ENCODE results near the gene STON2. TPM values are rescaled to one million over a fixed set of nuclear protein-coding genes. Genes with fewer than 3 reads are reported as not detected.

The STON2 gene
- total and polyA plus RNA-seq, 2 of the 8 experiments (the other 6 are each of a cell fraction or from before 2014, with no cell fraction given): 8.9 to 50.0 TPM

- no peak overlapping the region for H3K23ac ChIP-seq (ENCODE audit: insufficient read length)
- no peak overlapping the region for H4K91ac ChIP-seq (replicated peaks; ENCODE audit: insufficient read length, low read length)
- ChIA-PET POLR2A (ENCODE audit: partially characterized antibody) (interaction anchor here (1.2 to 1.5 kb wide), 2 partner anchors 9 to 12 kb away, joined by 4 to 5 read pairs; no protein-coding TSS in a partner anchor), CTCF (ENCODE audit: partially characterized antibody) (interaction anchor here (1.2 to 1.3 kb wide), 2 partner anchors 109 to 136 kb away, joined by 3 to 5 read pairs; no protein-coding TSS in a partner anchor)
- no peak overlapping the region for H3K4ac ChIP-seq (replicated peaks; ENCODE audit: insufficient read length, low read depth, low read length)
- H3K79me2 ChIP-seq (ENCODE audit: control insufficient read depth in 1 of 2, insufficient read depth in 2 of 2, low read length in 2 of 2): peaks cover 0 to 7% of the 10 kb centered on the region in 2 experiments; a peak in 2 of 4 replicates
- no peaks in the 10 kb centered on the region for H3K36me3 ChIP-seq (ENCODE audit: control insufficient read depth in 2 of 4, insufficient read depth in 4 of 4, low read length in 3 of 4)
- H3K79me1 ChIP-seq (ENCODE audit: low read depth, low read length): no peaks in the 10 kb centered on the region; the same call in none of the 2 replicates
- 0 out of 2 replicates have a peak overlapping the region, but pooled peaks have one; percentile 24 for H2AFZ ChIP-seq (ENCODE audit: low read length)
- H2BK5ac ChIP-seq (ENCODE audit: low read depth, low read length): no peak overlapping the region; the same call in 1 of the 2 replicates
- WGBS, 2 experiments (ENCODE audit: extremely low coverage in 1 of 2, insufficient coverage in 1 of 2, insufficient read length in 1 of 2, insufficient replicate concordance in 2 of 2, low coverage in 1 of 2, low lambda C conversion rate in 2 of 2, missing lambda C conversion rate in 1 of 2): 14% methylated on average over 10 of the region's 11 CpGs; no CpG with 5 or more reads in 1 of the 2 experiments
- no peak overlapping the region for H2BK20ac ChIP-seq (ENCODE audit: low read length)
- H2BK15ac ChIP-seq (ENCODE audit: low read length): no peak overlapping the region
- TF ChIP-seq SIX5 (IDR thresholded peaks at IDR 0.05; ENCODE audit: low read depth, low read length): no peak
- TF ChIP-seq TAF1 (IDR thresholded peaks at IDR 0.05; ENCODE audit: low read depth, low read length): peak; percentile 37; the same call in 1 of the 2 replicates
- TF ChIP-seq ASH2L (IDR thresholded peaks at IDR 0.05; ENCODE audit: low read length): peak; percentile 48
- FAIRE-seq (peak; percentile 68), DNase-seq (ENCODE audit: low read depth in 1 of 2, low spot score in 2 of 2) (peak; percentile 29 to 61)
- H4K5ac ChIP-seq (ENCODE audit: insufficient read length, low read depth, low read length): no peak overlapping the region
- no peaks in the 10 kb centered on the region for H4K20me1 ChIP-seq (replicated peaks in 1 of 2; ENCODE audit: control insufficient read depth in 1 of 2, insufficient read depth in 2 of 2, low read length in 2 of 2)
- no peaks in the 10 kb centered on the region for H3K27me3 ChIP-seq (replicated peaks in 1 of 4; ENCODE audit: control insufficient read depth in 3 of 4, extremely low read depth in 1 of 4, insufficient read depth in 3 of 4, low read length in 3 of 4)
- H3K18ac ChIP-seq (ENCODE audit: extremely low read depth, low read length): peak overlapping the region; percentile 27; the same call in 1 of the 2 replicates
- no peak overlapping the region for H3K14ac ChIP-seq (ENCODE audit: insufficient read length)
- H2BK12ac ChIP-seq (ENCODE audit: low read depth, low read length): no peak overlapping the region; the same call in 1 of the 2 replicates
- peak overlapping the region; percentile 51 to 69 for H3K4me2 ChIP-seq (ENCODE audit: insufficient read depth in 1 of 2, low read depth in 2 of 2, low read length in 2 of 2)
- no peak overlapping the region; the same call in 1 of the 2 replicates for H4K8ac ChIP-seq (ENCODE audit: extremely low read depth, insufficient read depth, low read length)
- no peak overlapping the region for H2BK120ac ChIP-seq (replicated peaks; ENCODE audit: low read depth, low read length)
- H3K56ac ChIP-seq (replicated peaks; ENCODE audit: insufficient read length, low read depth, low read length): no peak overlapping the region
- H3K9ac ChIP-seq (replicated peaks in 1 of 4; ENCODE audit: extremely low read depth in 1 of 4, low read depth in 3 of 4, low read length in 3 of 4): peak overlapping the region in 2 of 4 experiments; percentile 20 to 23; a peak in 2 of 7 replicates
- peak overlapping the region in 3 of 4 experiments; percentile 38 to 57 (median 38); a peak in 6 of 8 replicates for H3K4me3 ChIP-seq (ENCODE audit: extremely low read depth in 1 of 4, insufficient read depth in 2 of 4, low read depth in 3 of 4, low read length in 4 of 4)
- H3K9me3 ChIP-seq (ENCODE audit: insufficient read depth in 2 of 2, low read depth in 1 of 2, low read length in 1 of 2): no peaks in the 10 kb centered on the region
- peak overlapping the region; percentile 4; the same call in 1 of the 2 replicates for H3K27ac ChIP-seq (ENCODE audit: low read depth, low read length)
- peaks cover 2 to 26% (median 15%) of the 10 kb centered on the region in 4 experiments; a peak in 5 of 7 replicates for H3K4me1 ChIP-seq (replicated peaks in 1 of 4; ENCODE audit: control insufficient read depth in 3 of 4, insufficient read depth in 4 of 4, low read length in 3 of 4)
- H2AK5ac ChIP-seq (ENCODE audit: low read depth, low read length): no peak overlapping the region; the same call in 1 of the 2 replicates
- H3K23me2 ChIP-seq (ENCODE audit: low read depth, low read length): no peaks in the 10 kb centered on the region; the same call in 1 of the 2 replicates
Measured at GRCh38 chr14:81324011-81324410, 76.1 kb downstream of the STON2 start.

Data from H1 (cell line).